Measurements from ENCODE around the gene INS.
A peak's percentile ranks its signal among the peaks of the same experiment; 100 is the strongest.
"Not testable (repeated sequence)": the region's sequence is repeated elsewhere in the genome, so short reads cannot be mapped to it uniquely, and the experiment has no call there.

The INS gene

DNA sequence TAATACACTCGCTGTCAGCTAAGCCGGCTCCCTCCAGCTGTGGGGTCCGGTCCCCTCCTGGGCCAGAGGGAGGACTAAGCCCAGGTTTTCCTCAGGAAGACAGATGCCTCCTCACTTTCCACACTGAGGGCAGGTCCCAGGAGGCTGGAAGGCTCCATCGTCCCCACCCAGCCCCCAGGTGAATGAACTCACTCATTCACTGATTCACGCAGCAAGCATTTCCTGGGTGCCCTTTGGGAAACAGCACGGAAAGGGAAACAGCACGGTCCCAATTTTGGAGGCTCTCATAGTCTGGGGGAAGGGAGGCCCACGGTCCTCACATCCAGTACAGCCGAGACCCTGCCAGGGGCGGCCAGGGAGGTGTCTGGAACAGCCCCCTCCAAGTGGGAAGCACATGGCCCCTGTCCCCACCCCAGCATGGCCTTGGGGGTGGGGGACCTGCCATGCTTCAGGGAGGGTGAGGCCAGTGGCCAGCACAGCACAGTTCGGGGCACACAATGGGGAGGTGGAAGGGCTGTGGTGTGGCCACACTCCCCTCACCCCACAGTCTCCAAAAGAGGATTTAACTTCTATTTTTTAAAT is 19.9 kb upstream of the INS start:
- DNase-seq (ENCODE audit: low spot score), result no peak

DNA sequence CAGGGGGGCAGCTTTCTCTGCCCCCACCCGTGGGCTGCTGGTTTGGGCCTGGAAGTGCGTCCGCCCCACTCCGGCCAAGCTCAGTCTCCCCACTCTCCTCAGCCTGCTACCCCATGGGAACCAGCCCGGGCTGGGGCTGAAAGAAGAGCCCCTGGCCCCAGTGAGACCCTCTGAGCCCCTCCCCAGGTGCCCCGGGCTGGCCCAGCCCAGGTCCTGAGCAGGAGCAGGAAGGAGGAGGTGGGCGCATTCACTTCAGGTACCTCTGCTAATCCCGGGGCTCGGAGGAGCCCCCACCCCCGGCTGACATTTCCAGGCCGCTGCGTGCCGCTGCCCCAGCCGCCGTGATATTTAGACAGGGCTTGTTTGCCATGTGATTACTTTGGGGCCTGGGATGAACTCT is 19.3 kb upstream of the INS start:
- no peak for DNase-seq (ENCODE audit: low spot score)

DNA sequence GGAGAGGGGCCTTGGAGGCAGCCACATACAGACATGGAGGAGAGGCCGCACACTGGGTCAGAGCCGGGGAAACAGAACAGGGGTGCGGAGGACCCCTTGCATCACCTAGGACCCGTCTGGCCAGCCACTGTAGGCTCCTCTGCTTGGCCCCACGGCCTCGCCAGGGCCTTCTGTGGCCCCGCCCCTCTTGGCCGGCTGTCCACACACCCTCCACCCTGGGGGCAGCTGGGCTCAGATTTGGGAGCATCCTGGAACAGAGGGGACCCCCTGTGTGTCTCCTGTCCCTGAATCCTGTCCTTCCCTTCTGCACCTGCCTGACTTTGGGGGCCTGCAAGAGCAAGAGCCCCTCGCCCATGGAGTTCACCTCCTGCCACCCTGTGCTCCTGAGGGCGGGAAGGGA is 18.5 kb upstream of the INS start:
- DNase-seq (ENCODE audit: low spot score), result no peak

DNA sequence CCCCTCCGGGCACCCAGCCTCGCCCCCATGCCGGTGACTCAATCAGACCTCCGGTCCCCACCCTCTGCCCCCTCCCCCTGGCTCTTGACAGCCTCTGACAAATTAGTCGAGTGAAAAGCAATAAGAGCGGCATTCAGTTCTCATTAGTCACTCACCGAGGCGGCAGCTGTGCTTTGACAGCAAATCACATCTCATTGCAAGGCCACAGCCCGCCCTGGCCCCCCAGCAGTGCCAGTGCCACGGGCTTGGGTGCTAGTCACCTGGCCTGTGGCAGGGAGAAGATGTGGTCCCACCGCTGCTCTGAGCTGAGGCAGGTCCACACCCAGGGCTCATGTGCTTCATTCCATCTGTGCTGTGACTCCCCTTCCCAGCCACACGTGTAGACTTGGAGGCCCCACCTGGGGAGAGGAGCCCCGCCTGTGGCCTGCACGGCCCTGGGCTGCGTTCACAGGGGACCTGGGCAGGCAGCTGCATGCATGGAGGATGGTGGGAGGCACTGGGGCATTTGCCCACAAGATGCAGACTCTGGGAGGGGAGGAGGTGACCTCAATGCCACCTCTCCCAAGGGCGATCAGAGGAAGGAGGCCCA is 18.0 kb upstream of the INS start:
- no peak for DNase-seq (ENCODE audit: low spot score)

DNA sequence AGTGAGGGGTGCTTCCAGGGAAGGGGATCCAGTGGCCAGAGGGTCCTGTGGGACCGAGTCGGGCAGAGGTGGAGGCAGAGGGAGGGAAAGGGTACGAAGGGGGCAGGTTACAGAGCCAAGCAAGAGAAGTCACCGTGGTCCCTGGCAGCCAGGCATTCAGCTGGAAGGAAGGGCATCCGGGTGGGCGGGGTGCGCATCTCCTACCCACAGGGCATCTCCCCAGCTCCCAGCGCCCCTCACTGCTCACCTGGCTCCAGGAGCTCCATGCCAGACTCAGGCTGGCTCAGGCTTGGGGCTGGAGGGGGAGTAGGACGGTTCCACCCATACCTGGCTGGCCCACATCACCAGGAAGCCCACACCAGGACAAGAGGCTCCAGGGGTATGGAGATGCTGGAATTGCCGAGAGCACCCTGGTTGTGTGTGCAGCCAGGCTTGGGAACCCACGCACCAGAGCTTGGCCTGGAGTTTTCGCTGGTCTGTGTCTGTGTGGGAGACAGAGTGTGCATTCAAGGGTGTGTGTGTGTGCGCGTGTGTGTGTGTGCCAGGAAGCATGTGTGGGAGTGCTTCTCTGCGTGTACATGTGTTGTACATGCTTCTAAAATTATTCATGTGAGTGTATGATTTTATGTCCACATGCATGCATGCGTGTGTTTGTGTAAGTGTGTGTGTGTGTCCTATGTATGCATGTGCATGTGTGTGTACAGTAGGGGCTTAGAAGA is 17.2 kb upstream of the INS start:
- DNase-seq (ENCODE audit: low spot score), result not testable (repeated sequence)

DNA sequence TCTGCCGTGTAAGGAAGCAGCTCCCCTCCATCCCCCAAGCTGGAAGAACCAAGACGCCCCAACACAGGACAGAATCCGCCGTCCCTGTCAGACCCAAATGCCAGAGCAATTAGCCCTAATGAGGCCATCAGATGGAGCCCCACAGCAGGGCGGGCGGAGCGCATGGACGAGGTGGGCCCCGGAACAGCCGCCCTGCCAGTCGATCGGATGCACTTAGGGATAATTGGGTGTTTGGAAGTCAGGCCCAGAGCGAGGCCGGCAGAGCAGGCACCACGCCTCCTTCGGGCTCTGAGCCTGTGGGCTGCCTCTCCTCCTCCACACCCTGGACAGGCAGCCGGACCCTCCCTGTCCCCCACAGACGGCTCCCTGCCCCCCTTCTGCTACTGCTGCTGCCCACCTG is 16.1 kb upstream of the INS start:
- DNase-seq (ENCODE audit: low spot score), result no peak

DNA sequence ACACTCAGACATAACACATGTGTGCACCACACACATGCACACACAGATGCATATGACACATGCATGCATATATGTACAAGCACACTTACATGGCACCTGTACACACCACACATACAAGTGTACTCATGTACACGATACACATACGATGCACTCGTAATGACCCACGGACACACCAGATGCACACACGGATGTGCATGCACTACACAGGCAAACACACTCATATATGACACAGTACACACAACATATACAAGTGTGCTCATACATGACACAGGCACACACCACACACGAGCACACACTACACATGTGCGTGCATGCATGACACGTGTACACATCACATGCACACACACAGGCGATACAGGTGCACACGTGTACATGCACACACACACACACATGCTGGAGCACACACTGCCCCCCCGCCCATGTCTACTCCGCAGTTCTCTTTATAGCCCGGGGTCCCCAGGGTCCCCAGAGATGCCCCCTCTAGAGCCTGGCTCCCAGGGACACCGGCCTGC is 15.4 kb upstream of the INS start:
- no peak for DNase-seq (ENCODE audit: low spot score)

DNA sequence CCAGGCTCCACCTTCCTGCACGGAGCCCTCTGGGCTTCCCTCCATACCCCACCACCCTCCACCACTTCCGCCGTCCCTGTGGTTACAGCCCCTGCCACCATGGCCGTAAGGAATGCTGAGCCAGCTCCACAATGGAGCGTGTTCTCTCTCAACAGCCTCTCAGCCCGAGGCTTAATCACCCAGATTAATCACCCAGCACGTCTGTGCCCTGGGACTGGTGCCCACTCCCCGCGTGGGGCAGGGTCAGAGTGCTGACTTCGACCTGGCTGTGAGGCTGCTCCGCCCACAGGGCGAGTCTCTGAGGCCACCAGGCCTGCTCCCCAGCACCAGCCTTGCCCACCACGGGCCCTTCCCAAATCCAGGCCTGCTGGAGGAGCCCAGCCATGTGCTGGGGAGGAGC is 14.7 kb upstream of the INS start:
- DNase-seq (ENCODE audit: low spot score), result no peak

DNA sequence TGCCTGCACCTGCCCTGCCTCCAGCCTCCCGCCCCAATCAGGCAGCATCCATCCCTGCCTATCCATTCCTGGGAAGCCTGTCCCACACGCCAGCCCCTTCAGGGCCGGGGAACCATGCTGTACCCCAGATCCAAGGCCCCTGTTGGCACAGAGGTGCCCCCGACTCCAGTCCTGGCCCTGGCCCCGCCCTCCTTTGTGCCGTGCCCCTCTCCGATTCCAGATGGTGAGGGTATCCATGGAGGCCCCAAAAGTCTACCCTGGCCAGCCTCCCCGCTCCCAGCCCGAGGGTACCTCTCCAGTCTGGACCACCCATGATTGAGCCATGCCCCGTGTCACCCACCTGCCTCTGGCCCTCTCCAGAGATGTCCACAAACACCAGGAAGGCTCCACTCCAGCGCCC is 13.4 kb upstream of the INS start:
- no peak for DNase-seq (ENCODE audit: low spot score)

DNA sequence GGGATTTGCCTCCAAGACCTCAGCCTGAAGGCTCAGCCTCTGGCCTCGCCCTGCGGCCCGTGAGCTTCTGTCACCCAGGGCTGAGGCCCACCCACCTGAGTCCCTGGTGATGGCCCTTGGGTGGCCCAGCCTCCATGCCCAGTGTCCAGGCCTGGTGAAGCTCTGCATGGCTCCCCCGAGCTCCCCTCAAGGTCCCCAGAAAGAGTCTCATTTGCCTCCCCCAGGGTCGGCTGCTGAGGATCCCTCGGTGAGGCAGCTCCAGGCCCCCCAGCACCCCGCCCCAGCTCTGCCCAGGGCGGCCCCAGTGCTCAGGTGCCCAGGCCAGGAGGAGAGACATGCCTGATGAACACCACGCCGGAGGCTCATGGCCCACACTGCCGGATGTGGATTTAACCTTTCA is 12.8 kb upstream of the INS start:
- DNase-seq (ENCODE audit: low spot score), result no peak

DNA sequence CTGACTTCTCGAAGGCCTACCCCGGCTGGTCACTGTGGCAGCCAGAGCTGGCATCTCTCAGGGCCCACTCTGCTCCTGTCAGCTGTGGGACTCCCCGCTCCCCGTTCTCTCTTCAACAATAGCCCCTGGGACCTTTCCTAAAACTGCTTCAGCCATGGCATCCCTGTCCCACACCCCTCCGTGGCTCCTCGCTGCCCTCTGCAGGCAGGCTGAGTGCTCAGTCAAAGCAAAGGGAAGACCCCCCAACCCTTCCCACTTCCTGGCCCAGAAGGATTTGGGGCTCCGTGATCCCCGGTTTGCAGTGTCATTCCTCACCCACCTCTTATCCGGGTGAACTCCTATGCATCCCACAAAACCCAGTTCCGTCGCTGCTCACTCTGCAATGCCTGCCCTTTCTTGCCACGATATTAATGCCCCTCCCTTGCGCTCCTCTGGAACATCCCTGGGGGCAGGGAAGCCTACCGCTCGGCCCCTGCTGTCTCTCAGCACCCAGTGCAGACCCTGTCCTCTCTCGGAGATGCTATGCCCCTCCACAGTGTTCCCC is 12.2 kb upstream of the INS start:
- DNase-seq (ENCODE audit: low spot score), result no peak

DNA sequence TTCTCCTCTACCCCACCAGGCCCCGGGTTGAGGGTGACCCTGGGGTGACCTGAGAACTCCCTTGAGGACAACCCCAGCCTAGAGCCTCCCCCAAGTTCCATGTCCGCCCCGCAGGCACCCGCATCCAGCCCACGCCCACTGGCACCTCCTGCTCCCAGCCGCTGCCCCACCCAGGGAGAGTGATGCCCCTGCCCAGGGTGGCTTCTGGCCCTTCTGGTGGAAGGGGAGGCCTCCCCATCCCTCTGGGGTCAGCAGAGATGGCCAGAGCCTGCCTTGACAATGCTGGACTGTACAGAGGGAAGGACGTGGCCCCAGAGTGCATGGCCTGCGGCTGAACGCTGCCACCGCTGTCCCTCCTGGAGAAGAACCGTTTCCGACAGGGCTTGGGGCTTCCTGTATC is 11.7 kb upstream of the INS start:
- DNase-seq (ENCODE audit: low spot score), result no peak

DNA sequence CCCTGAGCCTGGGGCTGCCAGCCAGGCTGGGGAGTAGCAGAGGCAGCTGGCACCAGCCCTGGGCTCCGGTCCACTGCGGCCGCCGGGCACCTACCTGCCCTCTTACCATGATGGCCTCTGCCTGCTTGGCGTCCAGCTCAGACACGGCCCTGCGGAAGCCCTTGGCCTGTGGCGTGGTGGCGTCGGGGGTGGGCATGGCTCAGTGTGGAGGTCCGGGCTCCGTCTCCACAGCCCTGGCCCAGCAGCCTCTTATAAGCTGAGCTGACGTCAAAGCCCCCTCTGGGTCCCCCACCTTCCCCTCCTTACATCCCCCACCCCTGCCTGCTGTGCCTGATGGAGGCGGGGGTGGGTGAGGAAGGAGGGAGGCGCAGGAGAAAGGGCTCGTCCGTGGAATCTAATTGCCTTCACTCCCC is 10.6 kb upstream of the INS start, which contains the start of gene TH:
TSS of gene TH (minus strand) at position 225 of the 413 bp plus-strand sequence. CDS start at position 196, 29 bp downstream.
- no peak for DNase-seq (ENCODE audit: low spot score)

DNA sequence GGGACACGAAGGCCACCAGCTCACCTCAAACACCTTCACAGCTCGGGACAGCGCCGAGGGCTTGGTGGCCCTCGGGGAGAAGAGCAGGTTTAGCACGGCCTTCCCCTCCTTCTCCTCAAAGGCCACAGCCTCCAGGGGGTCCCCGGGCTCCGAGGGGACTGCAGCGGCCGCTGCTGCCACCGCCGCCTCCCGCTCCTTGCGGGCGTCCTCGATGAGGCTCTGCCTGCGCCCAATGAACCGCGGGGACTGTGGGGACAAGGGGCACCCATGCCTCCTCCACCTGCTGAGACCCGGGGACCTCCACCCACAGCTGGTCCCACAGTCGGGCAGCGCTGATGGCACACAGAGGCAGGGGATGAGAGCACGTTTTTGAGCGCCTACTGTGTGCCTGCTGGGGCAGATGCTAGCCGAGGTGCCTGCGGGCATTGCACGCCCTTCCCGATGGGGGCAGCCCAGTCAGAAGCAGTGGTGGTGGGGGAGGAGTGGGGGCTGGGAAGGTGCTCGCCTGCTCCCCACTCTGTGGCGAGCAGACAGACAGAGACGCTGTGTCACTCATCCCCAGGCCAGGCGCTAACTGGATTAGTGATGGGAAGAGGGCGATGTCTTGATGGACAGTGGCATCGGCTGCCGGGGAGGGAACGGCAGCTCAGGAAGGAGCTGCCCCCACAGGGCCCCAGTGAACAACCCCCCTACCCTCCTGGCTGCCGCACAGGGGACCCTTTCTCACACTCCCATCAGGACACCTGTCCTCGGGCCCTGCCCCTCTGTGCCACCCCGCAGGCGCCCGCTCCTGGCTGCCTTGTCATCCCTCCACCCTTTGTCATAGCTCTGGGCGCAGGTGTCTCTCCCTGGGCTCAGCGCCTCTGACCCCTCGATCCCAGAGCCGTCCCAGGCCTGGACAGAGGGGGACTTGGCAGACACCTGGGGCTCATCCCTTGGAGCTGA is 8.9 kb upstream of the INS start:
- no peak for DNase-seq (ENCODE audit: low spot score)

DNA sequence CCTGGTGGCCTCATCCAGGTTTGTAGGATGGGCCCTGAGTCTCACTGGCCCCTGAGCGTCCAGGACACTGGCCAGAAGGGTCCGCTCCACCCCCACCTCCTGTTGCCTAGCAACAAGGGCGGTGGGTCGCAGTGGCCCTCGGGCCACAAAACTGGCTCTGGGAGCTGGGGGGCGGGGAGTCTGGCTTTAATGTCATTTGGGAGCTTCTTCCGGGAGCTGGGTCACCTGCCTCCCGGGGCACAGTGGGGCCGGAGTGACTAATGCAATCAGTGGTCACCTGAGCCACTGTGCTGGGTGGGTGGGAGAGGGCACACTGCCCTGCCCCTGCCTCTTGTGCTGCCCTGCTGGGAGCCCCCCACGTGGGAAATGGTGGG is 8.0 kb upstream of the INS start:
- no peak for DNase-seq (ENCODE audit: low spot score)

DNA sequence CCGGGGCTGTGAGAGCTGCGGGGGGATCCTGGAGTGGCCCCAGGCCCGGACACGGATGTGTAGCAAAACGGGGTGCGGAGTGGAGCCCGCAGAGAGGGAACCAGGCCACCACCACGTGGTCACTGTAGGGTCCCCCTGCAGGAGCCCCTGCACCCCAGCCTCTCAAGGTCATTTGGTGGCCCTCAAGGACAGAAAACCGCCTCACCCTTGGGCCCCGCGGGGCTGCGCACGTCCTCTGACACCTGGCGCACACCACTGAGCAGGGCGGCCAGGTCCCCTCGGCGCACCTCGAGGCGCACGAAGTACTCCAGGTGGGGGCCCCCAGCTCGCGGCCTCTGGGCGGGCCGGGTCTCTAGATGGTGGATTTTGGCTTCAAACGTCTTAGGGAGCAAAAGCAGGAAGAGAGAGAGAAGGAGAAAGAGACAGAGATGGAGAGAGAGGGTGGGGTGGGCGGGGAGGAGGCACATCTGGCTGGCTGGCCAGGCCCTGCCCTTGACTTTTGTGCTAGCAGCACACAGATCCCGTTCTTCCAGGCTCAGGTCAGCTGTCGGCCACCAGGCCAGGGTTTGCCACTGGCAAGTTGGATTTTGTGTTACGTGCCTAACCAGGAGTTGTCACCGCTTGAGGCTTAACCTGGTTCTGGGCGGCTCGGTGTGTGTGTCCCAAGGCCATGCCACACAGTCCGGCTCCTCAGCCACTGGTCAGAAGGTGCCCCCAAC is 7.4 kb upstream of the INS start:
- DNase-seq (ENCODE audit: low spot score), result no peak

DNA sequence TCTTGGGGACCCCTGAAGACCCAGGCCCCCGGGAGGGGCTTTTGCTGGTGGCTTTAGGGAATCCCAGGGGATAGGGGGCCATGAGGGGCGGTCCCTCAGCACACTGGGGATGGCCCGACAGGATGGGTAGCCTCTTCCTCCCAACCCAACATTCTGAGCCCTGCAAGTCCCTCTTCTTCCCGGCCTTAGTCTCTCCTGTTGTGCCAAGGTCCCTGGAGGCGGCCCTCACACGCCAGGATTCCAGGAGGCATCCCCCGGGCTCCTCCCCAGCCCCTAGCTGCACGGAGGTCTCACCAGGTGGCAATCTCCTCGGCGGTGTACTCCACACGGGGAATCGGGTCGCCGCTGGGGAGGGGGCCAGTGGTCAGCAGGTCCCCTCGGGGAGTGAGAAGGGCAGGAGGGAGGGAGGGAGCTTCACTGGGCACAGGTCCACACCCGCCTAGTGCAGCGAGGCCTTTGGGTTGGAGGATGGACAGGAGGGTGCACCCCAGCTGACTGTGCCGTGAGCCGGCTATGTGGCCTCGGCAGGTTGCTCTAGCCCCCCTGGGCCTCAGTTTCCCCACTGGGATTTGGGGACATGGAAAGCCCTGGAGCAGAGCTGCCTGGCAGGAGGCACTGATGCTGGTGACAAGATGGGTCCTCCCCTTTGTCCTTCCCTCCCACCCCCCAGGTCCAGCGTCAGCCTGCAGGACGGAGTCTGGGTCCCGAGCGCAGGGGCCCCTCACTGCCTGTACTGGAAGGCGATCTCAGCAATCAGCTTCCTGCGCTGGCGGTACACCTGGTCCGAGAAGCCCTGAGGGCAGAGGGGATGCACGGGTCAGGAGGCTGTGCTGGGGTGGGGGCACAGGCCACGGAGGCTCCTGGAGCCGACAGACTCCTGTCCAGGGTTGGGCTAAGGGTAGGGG is 6.4 kb upstream of the INS start:
- DNase-seq (ENCODE audit: low spot score), result no peak

DNA sequence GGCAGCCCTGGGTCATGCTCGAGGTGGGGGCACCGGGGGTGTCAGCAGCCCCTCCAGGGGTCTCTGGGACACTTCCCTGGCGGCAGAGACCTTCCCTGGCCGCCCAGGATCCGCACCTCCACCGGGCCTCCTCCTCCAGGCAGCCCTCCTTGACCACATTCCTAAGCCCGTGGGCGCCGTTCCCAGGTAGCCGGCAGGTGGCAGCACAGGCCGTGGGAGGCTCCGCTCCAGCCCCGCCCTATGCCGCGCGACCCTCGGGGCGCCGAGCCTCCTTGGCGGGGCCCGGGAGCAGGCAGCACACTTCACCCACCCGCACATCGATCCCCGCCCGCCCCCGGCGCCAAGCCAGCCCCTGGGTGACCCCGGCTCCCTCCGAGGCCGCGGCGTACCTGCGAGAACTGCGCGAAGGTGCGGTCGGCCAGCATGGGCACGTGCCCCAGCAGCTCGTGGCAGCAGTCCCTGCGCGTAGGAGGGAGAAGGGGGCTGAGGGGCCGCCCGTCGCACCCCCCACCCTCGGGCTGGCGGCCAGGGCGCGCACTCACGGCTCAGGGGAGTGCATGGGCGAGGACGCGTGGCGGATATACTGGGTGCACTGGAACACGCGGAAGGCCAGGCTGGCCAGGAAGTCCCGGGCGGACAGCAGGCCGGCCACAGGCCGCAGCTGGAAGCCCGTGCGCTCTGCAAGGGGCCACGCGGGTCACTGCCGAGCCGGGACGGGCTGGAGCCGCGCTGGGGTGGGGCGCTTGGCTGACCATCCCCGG is 5.3 kb upstream of the INS start:
- peak; percentile 77 for DNase-seq (ENCODE audit: low spot score)

DNA sequence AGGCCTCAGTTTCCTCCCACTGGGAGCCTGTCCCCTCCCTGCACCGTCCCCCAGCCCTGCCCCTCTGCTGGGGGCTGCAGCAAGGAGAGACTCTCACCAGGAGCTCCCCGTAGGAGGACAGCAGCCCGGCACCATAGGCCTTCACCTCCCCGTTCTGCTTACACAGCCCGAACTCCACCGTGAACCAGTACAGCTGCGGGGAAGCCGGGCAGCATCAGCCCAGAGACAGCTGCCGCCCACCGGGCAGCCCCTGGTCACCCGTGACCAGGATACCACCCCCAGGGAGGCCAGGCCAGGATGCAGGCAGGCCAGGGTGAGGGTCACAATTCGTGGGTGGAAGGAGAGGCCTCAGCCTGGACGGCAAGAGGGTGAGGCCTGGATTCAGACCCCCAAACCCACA is 4.6 kb upstream of the INS start:
- DNase-seq (ENCODE audit: low spot score), result no peak
